Ishikawa (cell line): Measurements from ENCODE around the gene RAPGEF5.

Experiments
- CEBPB ChIP-seq: IDR thresholded peaks from 2 replicates; pipeline ENCODE4 v1.6.1; 2012
- CREB1 ChIP-seq: IDR thresholded peaks from 2 replicates; pipeline ENCODE4 v1.6.1; 2012; ENCODE audit warnings: low read depth
- EGR1 ChIP-seq: IDR thresholded peaks from 2 replicates; pipeline ENCODE4 v1.6.1; 2012
- EP300 ChIP-seq: IDR thresholded peaks from 2 replicates; pipeline ENCODE4 v1.6.1; 2012; ENCODE audit warnings: borderline replicate concordance
- FOXM1 ChIP-seq: IDR thresholded peaks from 2 replicates; pipeline ENCODE4 v1.6.1; 2012; ENCODE audit warnings: low read depth, borderline replicate concordance
- MAX ChIP-seq: IDR thresholded peaks from 2 replicates; pipeline ENCODE4 v1.6.1; 2012
- NFIC ChIP-seq: IDR thresholded peaks from 2 replicates; pipeline ENCODE4 v1.6.1; 2012
- RAD21 ChIP-seq: IDR thresholded peaks from 2 replicates; pipeline ENCODE4 v1.6.1; 2012; ENCODE audit warnings: low read depth
- REST ChIP-seq: IDR thresholded peaks from 2 replicates; pipeline ENCODE4 v1.6.1; 2012; ENCODE audit warnings: low read depth, mild to moderate bottlenecking
- TAF1 ChIP-seq: IDR thresholded peaks from 2 replicates; pipeline ENCODE4 v1.6.1; 2012; ENCODE audit warnings: low read depth, mild to moderate bottlenecking
- TCF12 ChIP-seq: IDR thresholded peaks from 2 replicates; pipeline ENCODE4 v1.6.1; 2012; ENCODE audit warnings: low read depth
- TEAD4 ChIP-seq: IDR thresholded peaks from 2 replicates; pipeline ENCODE4 v1.6.1; 2012
- USF1 ChIP-seq: IDR thresholded peaks from 2 replicates; pipeline ENCODE4 v1.6.1; 2012
- YY1 ChIP-seq: IDR thresholded peaks from 2 replicates; pipeline ENCODE4 v1.6.1; 2012; ENCODE audit warnings: low read depth
- ZBTB7A ChIP-seq: IDR thresholded peaks from 2 replicates; pipeline ENCODE4 v1.6.1; 2012; ENCODE audit warnings: low read depth

Gene RAPGEF5

GRCh38 chr7:22196429-22196828 is 160.5 kb downstream of the RAPGEF5 start:
- no peak for TF ChIP-seq MAX
- TF ChIP-seq TCF12, result no peak
- TF ChIP-seq YY1, result no peak
- TF ChIP-seq RAD21, result no peak
- TF ChIP-seq EGR1, result no peak
- TF ChIP-seq EP300, result no peak
- TF ChIP-seq FOXM1, result no peak
- no peak for TF ChIP-seq TEAD4
- no peak for TF ChIP-seq CREB1
- no peak for TF ChIP-seq TAF1
- no peak for TF ChIP-seq ZBTB7A
- no peak for TF ChIP-seq REST
- no peak for TF ChIP-seq NFIC
- TF ChIP-seq USF1, result no peak
- no peak for TF ChIP-seq CEBPB

GRCh38 chr7:22195397-22196172 is 161.4 kb downstream of the RAPGEF5 start:
- TF ChIP-seq NFIC, result no peak
- TF ChIP-seq EGR1, result no peak
- no peak for TF ChIP-seq TCF12
- no peak for TF ChIP-seq CEBPB
- no peak for TF ChIP-seq REST
- no peak for TF ChIP-seq YY1
- no peak for TF ChIP-seq ZBTB7A
- no peak for TF ChIP-seq RAD21
- TF ChIP-seq TEAD4, result no peak
- TF ChIP-seq MAX, result no peak
- no peak for TF ChIP-seq TAF1

- TF ChIP-seq CEBPB (no peak), YY1 (no peak), USF1 (no peak), NFIC (no peak), RAD21 (no peak), EGR1 (no peak), TAF1 (no peak), REST (no peak), FOXM1 (no peak), ZBTB7A (no peak), MAX (no peak), CREB1 (no peak), TEAD4 (no peak)
These were observed 162.2 kb downstream of the RAPGEF5 start for GRCh38 chr7:22194658-22195273.

- TF ChIP-seq MAX, result no peak
- no peak for TF ChIP-seq NFIC
- TF ChIP-seq REST, result no peak
- no peak for TF ChIP-seq ZBTB7A
- TF ChIP-seq TAF1, result no peak
- no peak for TF ChIP-seq EP300
- no peak for TF ChIP-seq TEAD4
- no peak for TF ChIP-seq FOXM1
- no peak for TF ChIP-seq YY1
These were observed 163.4 kb downstream of the RAPGEF5 start for GRCh38 chr7:22193450-22193983.
